ENCODE measurements around the gene TRIM3.

Gene TRIM3

GRCh38 chr11:6480299-6480914, 6.7 kb upstream of the TRIM3 start:
- DNase-seq: no peak

- no peak for DNase-seq
Measured at GRCh38 chr11:6476571-6476970, 2.8 kb upstream of the TRIM3 start.

- no peak for DNase-seq
Measured at GRCh38 chr11:6475936-6476335, 2.2 kb upstream of the TRIM3 start.

- no peak for DNase-seq
Measured at GRCh38 chr11:6474806-6475500, 1.2 kb upstream of the TRIM3 start.

- no peak for DNase-seq
Measured at GRCh38 chr11:6474413-6474792, 662 bp upstream of the TRIM3 start.

- no peak for DNase-seq
Measured at GRCh38 chr11:6472934-6473333, 807 bp downstream of the TRIM3 start.

- no peak for DNase-seq
Measured at GRCh38 chr11:6469599-6469998, 4.1 kb downstream of the TRIM3 start.

GRCh38 chr11:6468712-6469495, 4.8 kb downstream of the TRIM3 start:
- DNase-seq: peak; percentile 89 to 94 (median 90)

GRCh38 chr11:6459099-6459450, 14.7 kb downstream of the TRIM3 start:
- no peak for DNase-seq

GRCh38 chr11:6458352-6459098, 15.2 kb downstream of the TRIM3 start:
- no peak for DNase-seq

GRCh38 chr11:6457581-6458320, 16.0 kb downstream of the TRIM3 start:
- DNase-seq: no peak

GRCh38 chr11:6456361-6457073, 17.2 kb downstream of the TRIM3 start:
- DNase-seq: no peak

- no peak for DNase-seq
Measured at GRCh38 chr11:6455070-6455469, 18.7 kb downstream of the TRIM3 start.

GRCh38 chr11:6453152-6453551, 20.6 kb downstream of the TRIM3 start:
- DNase-seq: no peak

- DNase-seq: no peak
Measured at GRCh38 chr11:6452219-6452618, 21.5 kb downstream of the TRIM3 start.

GRCh38 chr11:6448574-6448973, 25.2 kb downstream of the TRIM3 start:
- DNase-seq: no peak

- DNase-seq: peak; percentile 58 to 78 (median 74)
Measured at GRCh38 chr11:6443269-6444003, 30.3 kb downstream of the TRIM3 start.

- DNase-seq: no peak
Measured at GRCh38 chr11:6442441-6442840, 31.3 kb downstream of the TRIM3 start.

GRCh38 chr11:6440906-6441358, 32.8 kb downstream of the TRIM3 start, which contains the start of gene HPX:
Gene HPX, minus strand, starts transcription at chr11:6440987. Its CDS starts 24 bp downstream, at chr11:6440963.
- no peak for DNase-seq

- DNase-seq: peak; percentile 83
Measured at GRCh38 chr11:6438979-6439571, 34.7 kb downstream of the TRIM3 start.

GRCh38 chr11:6437993-6438392, 35.7 kb downstream of the TRIM3 start:
- peak; percentile 64 to 77 (median 74) for DNase-seq

Measured in suppressor macrophage treated with lipopolysaccharide for 1 hour (primary cell).